Left colon (tissue), 2 donors: ENCODE measurements around the gene CYSTM1. TPM values are rescaled to one million over a fixed set of nuclear protein-coding genes. Genes with fewer than 3 reads are reported as not detected.

Experiments
- total RNA-seq, 2 donors: library from RNA; stranded (reverse); fragmentation: NEBNext Ultra II Directional; extraction: Animal tissue kit (Norgen Biotek cat#: 25700); gene quantifications; one replicate each; pipeline ENCODE4 v1.2.1, GENCODE V29; 2021
- donor health status: DM: no; HTN: no; CAD: no.
- donor health status: DM: yes; HTN: yes; CAD: no.

Gene CYSTM1
- total RNA-seq, 2 donors from 2014 or later, result 162 to 163 TPM

Other genes with a start within 250 kb of the CYSTM1 start
- gene NRG2, start 131.9 kb upstream of the CYSTM1 start, total RNA-seq, result 1 to 10 TPM in 1 of 2 donors, under 1 TPM in 1; 0.06 to 1.1 TPM
- gene PURA, start 61.1 kb upstream of the CYSTM1 start, total RNA-seq, result 10 to 100 TPM; 19.5 to 20.0 TPM
- gene IGIP, start 49.3 kb upstream of the CYSTM1 start, total RNA-seq, result 1 to 10 TPM; 8.6 to 9.3 TPM
- gene PFDN1, start 127.9 kb downstream of the CYSTM1 start, total RNA-seq, result 10 to 100 TPM; 37.2 TPM
- gene HBEGF, start 171.4 kb downstream of the CYSTM1 start, total RNA-seq, result 10 to 100 TPM; 11.4 to 11.9 TPM
- gene SLC4A9, start 185.0 kb downstream of the CYSTM1 start, total RNA-seq, result under 1 TPM; 0.31 to 0.42 TPM
- gene ANKHD1, start 226.6 kb downstream of the CYSTM1 start, total RNA-seq, result 100 to 1,000 TPM; 118 to 140 TPM